ENCODE data around the gene IL36G.
"Not testable (repeated sequence)": the region's sequence is repeated elsewhere in the genome, so short reads cannot be mapped to it uniquely, and the experiment has no call there.

The IL36G gene

GRCh38 chr2:112977559-112978056 is at the start of gene IL36G:
TSS of gene IL36G (plus strand) at chr2:112978006. CDS start at chr2:112978639, 633 bp downstream.
- no peak for DNase-seq

- no peak for DNase-seq
These were observed 44.5 kb upstream of the IL36G start for GRCh38 chr2:112933261-112933660.

GRCh38 chr2:112934117-112934516 is 43.7 kb upstream of the IL36G start:
- DNase-seq = not testable (repeated sequence)

- no peak for DNase-seq
These were observed 40.9 kb upstream of the IL36G start for GRCh38 chr2:112936927-112937232.

- DNase-seq = no peak
These were observed 38.9 kb upstream of the IL36G start for GRCh38 chr2:112938904-112939303.

- DNase-seq = no peak
These were observed 38.4 kb upstream of the IL36G start for GRCh38 chr2:112939425-112939824.

GRCh38 chr2:112940859-112941625 is 36.8 kb upstream of the IL36G start:
- no peak for DNase-seq

- DNase-seq = peak; percentile 78
These were observed 35.8 kb upstream of the IL36G start for GRCh38 chr2:112941753-112942653.

GRCh38 chr2:112942654-112943002 is 35.2 kb upstream of the IL36G start:
- DNase-seq = no peak

GRCh38 chr2:112944971-112945370 is 32.8 kb upstream of the IL36G start:
- no peak for DNase-seq

- no peak for DNase-seq
These were observed 31.7 kb upstream of the IL36G start for GRCh38 chr2:112946086-112946485.

GRCh38 chr2:112947374-112947773 is 30.4 kb upstream of the IL36G start:
- DNase-seq = no peak

- no peak for DNase-seq
These were observed 28.4 kb upstream of the IL36G start for GRCh38 chr2:112949456-112949855.

- no peak for DNase-seq
These were observed 23.4 kb upstream of the IL36G start for GRCh38 chr2:112954364-112954763.

GRCh38 chr2:112957511-112957910 is 20.3 kb upstream of the IL36G start:
- DNase-seq = no peak

- DNase-seq = peak; percentile 48
These were observed 19.2 kb upstream of the IL36G start for GRCh38 chr2:112958428-112959108.

GRCh38 chr2:112959109-112959812 is 18.5 kb upstream of the IL36G start:
- no peak for DNase-seq

- DNase-seq = no peak
These were observed 17.5 kb upstream of the IL36G start for GRCh38 chr2:112960230-112960825.

GRCh38 chr2:112962308-112963175 is 15.3 kb upstream of the IL36G start:
- no peak for DNase-seq

- DNase-seq = no peak
These were observed 10.8 kb upstream of the IL36G start for GRCh38 chr2:112967023-112967422.

GRCh38 chr2:112972423-112973086 is 5.3 kb upstream of the IL36G start:
- DNase-seq = no peak

All from COR-L47 (cell line).